ENCODE data around the gene PRDX1. TPM values are rescaled to one million over a fixed set of nuclear protein-coding genes. Genes with fewer than 3 reads are reported as not detected.

PRDX1 gene
- total RNA-seq, 1 experiment from 2014 or later: 397 TPM

DNA sequence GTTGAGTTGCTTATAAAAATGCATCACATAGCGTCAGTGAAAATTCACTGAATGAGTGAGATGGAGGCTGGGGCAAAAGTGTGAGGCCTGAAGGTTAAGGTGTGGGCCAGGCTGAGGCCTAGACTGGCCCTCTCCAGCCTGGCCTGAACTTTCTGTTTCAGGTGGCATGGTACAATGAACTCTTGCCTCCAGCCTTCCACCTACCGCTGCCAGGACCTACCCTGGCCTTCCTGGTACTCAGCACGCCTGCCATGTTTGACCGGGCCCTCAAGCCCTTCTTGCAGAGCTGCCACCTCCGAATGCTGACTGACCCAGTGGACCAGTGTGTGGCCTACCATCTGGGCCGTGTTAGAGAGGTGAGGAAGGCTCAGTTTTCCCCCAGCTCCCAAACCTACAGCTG is 14.5 kb downstream of the PRDX1 start:
- Histone ChIP-seq H3K36me3 (ENCODE audit: insufficient read depth, low read length) (peaks cover 25% of the 10 kb centered on the region; the same call in 1 of the 2 replicates), H3K4me1 (ENCODE audit: low read length) (no peaks in the 10 kb centered on the region), H3K27me3 (ENCODE audit: low read length) (no peaks in the 10 kb centered on the region), H3K79me2 (ENCODE audit: low read length) (peaks cover 8% of the 10 kb centered on the region), H3K27ac (ENCODE audit: low read length) (no peak overlapping the region), H3K9me2 (replicated peaks; ENCODE audit: insufficient read depth, low read length) (no peaks in the 10 kb centered on the region), H3K4me2 (ENCODE audit: low read depth, low read length, poor library complexity, severe bottlenecking) (no peak overlapping the region), H2AFZ (ENCODE audit: low read length) (no peak overlapping the region), H4K20me1 (ENCODE audit: insufficient read depth, low read depth, low read length) (peaks cover 5% of the 10 kb centered on the region; the same call in 1 of the 2 replicates), H3K9me3 (ENCODE audit: low read length) (no peaks in the 10 kb centered on the region), H3K9ac (ENCODE audit: low read length) (no peak overlapping the region), H3K4me3 (ENCODE audit: low read length) (no peak overlapping the region)
- no peak for DNase-seq

DNA sequence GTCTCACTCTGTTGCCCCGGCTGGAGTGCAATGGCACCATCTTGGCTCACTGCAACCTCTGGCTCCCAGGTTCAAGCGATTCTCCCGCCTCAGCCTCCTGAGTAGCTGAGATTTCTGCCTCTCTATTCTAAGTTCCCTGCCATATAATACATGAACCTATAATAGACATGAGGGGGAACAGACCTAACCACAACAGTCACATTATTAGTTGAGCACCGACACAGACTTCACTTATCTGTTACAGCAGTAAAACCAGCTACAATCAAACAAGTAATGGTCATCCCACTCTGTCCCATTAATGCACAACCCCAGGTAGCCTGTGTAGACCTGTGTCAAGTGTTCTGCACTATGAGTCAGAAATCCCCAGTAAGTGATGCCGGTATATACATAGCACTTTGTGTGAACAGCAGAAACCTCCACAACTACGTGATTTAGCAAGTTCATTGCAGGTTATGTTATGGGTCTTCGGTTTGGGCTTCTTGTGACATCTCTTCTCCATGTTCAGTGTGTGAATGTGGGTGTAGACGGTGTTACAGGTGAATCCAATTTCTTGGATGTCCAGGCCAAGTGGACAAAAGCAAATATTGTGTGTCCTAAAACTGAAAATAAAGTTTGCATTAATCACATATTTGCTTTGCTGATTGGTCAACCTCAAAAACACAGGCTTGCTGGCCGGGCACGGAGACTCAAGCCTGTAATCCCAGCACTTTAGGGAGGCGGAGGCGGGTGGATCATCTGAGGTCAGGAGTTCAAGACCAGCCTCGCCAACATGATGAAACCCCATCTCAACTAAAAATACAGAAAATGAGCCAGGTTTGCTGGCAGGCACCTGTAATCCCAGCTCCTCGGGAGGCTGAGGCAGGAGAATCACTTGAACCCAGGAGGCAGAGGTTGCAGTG is 18.0 kb downstream of the PRDX1 start:
- Histone ChIP-seq H3K9me3 (ENCODE audit: low read length) (no peaks in the 10 kb centered on the region), H3K27me3 (ENCODE audit: low read length) (no peaks in the 10 kb centered on the region), H3K36me3 (ENCODE audit: insufficient read depth, low read length) (no peaks in the 10 kb centered on the region), H3K4me3 (ENCODE audit: low read length) (no peak overlapping the region), H3K9ac (ENCODE audit: low read length) (no peak overlapping the region), H3K79me2 (ENCODE audit: low read length) (peaks cover 37% of the 10 kb centered on the region), H3K27ac (ENCODE audit: low read length) (no peak overlapping the region), H2AFZ (ENCODE audit: low read length) (no peak overlapping the region), H3K4me1 (ENCODE audit: low read length) (peaks cover 20% of the 10 kb centered on the region), H4K20me1 (ENCODE audit: insufficient read depth, low read depth, low read length) (no peaks in the 10 kb centered on the region), H3K9me2 (replicated peaks; ENCODE audit: insufficient read depth, low read length) (no peaks in the 10 kb centered on the region), H3K4me2 (ENCODE audit: low read depth, low read length, poor library complexity, severe bottlenecking) (no peak overlapping the region)
- no peak for DNase-seq

DNA sequence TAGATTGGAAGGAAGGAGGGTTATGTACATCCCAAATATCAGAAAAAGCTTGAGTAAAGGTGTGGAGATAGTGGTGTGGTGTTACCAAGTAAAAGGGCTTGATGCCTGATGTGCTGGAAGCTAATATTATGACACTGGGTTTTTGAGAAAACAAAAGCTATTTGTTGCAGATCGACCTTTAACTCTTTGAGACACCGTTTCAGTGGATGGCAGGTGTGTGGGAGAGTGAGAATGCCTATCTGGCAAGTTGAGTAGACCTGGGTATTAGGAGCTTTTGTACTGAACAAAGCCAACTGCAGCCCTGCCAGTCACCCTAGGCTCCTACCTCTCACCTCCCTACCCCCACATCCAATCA is 20.2 kb downstream of the PRDX1 start:
- peak overlapping the region; percentile 93 for H3K4me3 ChIP-seq (ENCODE audit: low read length)

DNA sequence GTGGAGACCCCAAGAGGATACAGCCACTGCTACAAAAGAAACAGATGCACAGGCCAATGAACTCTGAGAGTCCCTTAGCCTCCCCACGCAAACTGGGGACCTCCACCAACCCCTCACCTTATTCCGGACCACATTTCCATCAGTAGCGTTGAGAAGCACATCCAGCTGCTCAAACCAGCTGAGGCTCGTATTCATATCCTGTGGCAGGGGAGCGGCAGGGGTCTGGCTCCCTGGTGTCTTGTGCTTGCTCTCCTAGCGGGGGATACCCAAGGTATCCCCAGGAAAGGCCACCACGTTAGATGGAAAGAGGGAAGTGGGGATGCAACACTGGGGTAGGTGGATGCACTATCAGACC is 22.3 kb downstream of the PRDX1 start:
- Histone ChIP-seq H3K4me3 (ENCODE audit: low read length) (peak overlapping the region; percentile 93), H3K4me1 (ENCODE audit: low read length) (peaks cover 24% of the 10 kb centered on the region), H4K20me1 (ENCODE audit: insufficient read depth, low read depth, low read length) (no peaks in the 10 kb centered on the region), H3K27me3 (ENCODE audit: low read length) (no peaks in the 10 kb centered on the region), H3K36me3 (ENCODE audit: insufficient read depth, low read length) (no peaks in the 10 kb centered on the region), H3K79me2 (ENCODE audit: low read length) (peaks cover 37% of the 10 kb centered on the region), H3K27ac (ENCODE audit: low read length) (peak overlapping the region; percentile 38; the same call in 1 of the 2 replicates), H3K9me2 (replicated peaks; ENCODE audit: insufficient read depth, low read length) (no peaks in the 10 kb centered on the region), H2AFZ (ENCODE audit: low read length) (peak overlapping the region; percentile 93), H3K9ac (ENCODE audit: low read length) (peak overlapping the region; percentile 93), H3K4me2 (ENCODE audit: low read depth, low read length, poor library complexity, severe bottlenecking) (peak overlapping the region; percentile 98), H3K9me3 (ENCODE audit: low read length) (no peaks in the 10 kb centered on the region)
- peak; percentile 66 for DNase-seq

More for the DNA sequence above, 20.2 kb downstream of the PRDX1 start:
- Histone ChIP-seq H3K9ac (ENCODE audit: low read length) (peak overlapping the region; percentile 82), H3K79me2 (ENCODE audit: low read length) (peaks cover 37% of the 10 kb centered on the region), H3K9me3 (ENCODE audit: low read length) (no peaks in the 10 kb centered on the region), H3K36me3 (ENCODE audit: insufficient read depth, low read length) (no peaks in the 10 kb centered on the region), H4K20me1 (ENCODE audit: insufficient read depth, low read depth, low read length) (no peaks in the 10 kb centered on the region), H3K27me3 (ENCODE audit: low read length) (no peaks in the 10 kb centered on the region), H3K4me1 (ENCODE audit: low read length) (peaks cover 24% of the 10 kb centered on the region), H3K9me2 (replicated peaks; ENCODE audit: insufficient read depth, low read length) (no peaks in the 10 kb centered on the region), H3K27ac (ENCODE audit: low read length) (no peak overlapping the region), H2AFZ (ENCODE audit: low read length) (no peak overlapping the region), H3K4me2 (ENCODE audit: low read depth, low read length, poor library complexity, severe bottlenecking) (peak overlapping the region; percentile 98)
- DNase-seq: no peak

DNA sequence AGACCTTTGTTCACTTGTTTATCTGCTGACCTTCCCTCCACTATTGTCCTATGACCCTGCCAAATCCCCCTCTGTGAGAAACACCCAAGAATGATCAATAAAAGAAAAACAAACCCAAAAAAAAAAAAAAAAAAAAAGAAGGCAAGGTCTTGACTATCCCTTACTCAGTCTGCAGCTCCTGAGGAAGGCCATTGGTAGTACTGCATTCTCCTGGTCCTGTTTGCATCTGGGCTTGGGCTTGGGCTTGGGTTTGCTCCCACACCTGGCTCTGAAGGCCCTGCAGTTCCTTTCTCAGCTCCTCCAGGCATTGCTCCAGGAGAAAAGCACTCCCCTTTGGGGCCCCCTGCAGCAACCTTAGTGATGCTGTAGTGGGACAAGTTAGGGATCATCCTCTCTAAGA is 23.4 kb downstream of the PRDX1 start:
- H3K9ac ChIP-seq (ENCODE audit: low read length): peak overlapping the region; percentile 93
- no peaks in the 10 kb centered on the region for H3K9me3 ChIP-seq (ENCODE audit: low read length)
- peaks cover 31% of the 10 kb centered on the region for H3K79me2 ChIP-seq (ENCODE audit: low read length)
- H3K4me3 ChIP-seq (ENCODE audit: low read length): peak overlapping the region; percentile 93; the same call in 1 of the 2 replicates
- no peaks in the 10 kb centered on the region for H3K9me2 ChIP-seq (replicated peaks; ENCODE audit: insufficient read depth, low read length)
- H3K27me3 ChIP-seq (ENCODE audit: low read length): no peaks in the 10 kb centered on the region
- no peaks in the 10 kb centered on the region for H4K20me1 ChIP-seq (ENCODE audit: insufficient read depth, low read depth, low read length)
- no peak overlapping the region for H2AFZ ChIP-seq (ENCODE audit: low read length)
- DNase-seq: no peak
- peaks cover 24% of the 10 kb centered on the region for H3K4me1 ChIP-seq (ENCODE audit: low read length)
- peak overlapping the region; percentile 98 for H3K4me2 ChIP-seq (ENCODE audit: low read depth, low read length, poor library complexity, severe bottlenecking)
- H3K27ac ChIP-seq (ENCODE audit: low read length): no peak overlapping the region
- H3K36me3 ChIP-seq (ENCODE audit: insufficient read depth, low read length): no peaks in the 10 kb centered on the region

DNA sequence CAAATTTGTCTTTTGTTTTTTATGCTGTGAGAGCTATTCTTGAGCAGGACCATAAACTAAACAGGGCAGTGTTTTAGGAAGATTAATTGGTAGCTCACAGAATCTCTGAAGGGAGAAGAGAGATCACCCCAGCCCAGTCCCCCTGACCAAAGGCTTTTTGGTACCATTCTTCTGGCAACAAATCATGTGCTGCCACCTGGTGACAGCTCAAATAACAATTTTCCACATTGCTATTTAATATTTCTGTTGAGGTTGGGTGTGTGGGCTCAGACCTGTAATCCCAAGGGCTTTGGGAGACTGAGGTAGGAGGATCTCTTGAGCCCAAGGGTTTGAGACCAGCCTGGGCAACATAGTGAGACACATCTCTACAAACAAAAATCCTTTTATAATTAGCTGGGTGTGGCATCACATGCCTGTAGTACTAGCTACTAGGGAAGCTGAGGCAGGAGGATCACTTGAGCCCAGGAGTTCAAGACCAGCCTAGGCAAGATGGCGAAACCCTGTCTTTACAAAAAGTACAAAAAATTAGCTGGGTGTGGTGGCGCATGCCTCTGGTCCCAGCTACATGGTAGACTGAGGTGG is 28.5 kb downstream of the PRDX1 start:
- no peaks in the 10 kb centered on the region for H3K9me2 ChIP-seq (replicated peaks; ENCODE audit: insufficient read depth, low read length)
- no peak overlapping the region for H3K4me3 ChIP-seq (ENCODE audit: low read length)
- DNase-seq: peak; percentile 79
- H2AFZ ChIP-seq (ENCODE audit: low read length): no peak overlapping the region
- H3K4me1 ChIP-seq (ENCODE audit: low read length): peaks cover 19% of the 10 kb centered on the region
- H3K27ac ChIP-seq (ENCODE audit: low read length): no peak overlapping the region
- H3K9me3 ChIP-seq (ENCODE audit: low read length): no peaks in the 10 kb centered on the region
- H3K79me2 ChIP-seq (ENCODE audit: low read length): no peaks in the 10 kb centered on the region
- no peaks in the 10 kb centered on the region for H3K36me3 ChIP-seq (ENCODE audit: insufficient read depth, low read length)
- H3K4me2 ChIP-seq (ENCODE audit: low read depth, low read length, poor library complexity, severe bottlenecking): no peak overlapping the region
- H3K9ac ChIP-seq (ENCODE audit: low read length): no peak overlapping the region
- H3K27me3 ChIP-seq (ENCODE audit: low read length): no peaks in the 10 kb centered on the region
- no peaks in the 10 kb centered on the region for H4K20me1 ChIP-seq (ENCODE audit: insufficient read depth, low read depth, low read length)

DNA sequence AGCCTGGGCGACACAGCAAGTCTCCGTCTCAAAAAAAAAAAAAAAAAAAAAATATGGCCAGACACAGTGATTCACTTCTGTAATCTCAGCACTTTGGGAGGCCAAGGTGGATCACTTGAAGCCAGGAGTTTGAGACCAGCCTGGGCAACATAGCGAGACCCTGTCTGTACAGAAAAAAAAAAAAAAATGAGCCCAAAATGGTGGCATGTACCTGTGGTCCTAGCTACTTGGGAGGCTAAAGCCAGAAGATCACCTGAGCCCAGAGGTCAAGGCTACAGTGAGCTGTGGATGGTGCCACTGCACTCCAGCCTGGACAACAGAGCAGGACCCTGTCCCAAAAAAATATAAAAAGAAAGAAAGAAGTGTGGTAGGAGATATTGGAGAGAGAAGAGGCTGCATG is 29.0 kb downstream of the PRDX1 start:
- H3K9ac ChIP-seq (ENCODE audit: low read length): no peak overlapping the region
- H3K4me1 ChIP-seq (ENCODE audit: low read length): peaks cover 19% of the 10 kb centered on the region
- H3K4me3 ChIP-seq (ENCODE audit: low read length): no peak overlapping the region
- H3K27me3 ChIP-seq (ENCODE audit: low read length): no peaks in the 10 kb centered on the region
- H3K36me3 ChIP-seq (ENCODE audit: insufficient read depth, low read length): no peaks in the 10 kb centered on the region
- H3K27ac ChIP-seq (ENCODE audit: low read length): no peak overlapping the region
- H2AFZ ChIP-seq (ENCODE audit: low read length): no peak overlapping the region
- H3K79me2 ChIP-seq (ENCODE audit: low read length): no peaks in the 10 kb centered on the region
- DNase-seq: no peak
- no peak overlapping the region for H3K4me2 ChIP-seq (ENCODE audit: low read depth, low read length, poor library complexity, severe bottlenecking)
- no peaks in the 10 kb centered on the region for H4K20me1 ChIP-seq (ENCODE audit: insufficient read depth, low read depth, low read length)
- no peaks in the 10 kb centered on the region for H3K9me3 ChIP-seq (ENCODE audit: low read length)
- H3K9me2 ChIP-seq (replicated peaks; ENCODE audit: insufficient read depth, low read length): no peaks in the 10 kb centered on the region

DNA sequence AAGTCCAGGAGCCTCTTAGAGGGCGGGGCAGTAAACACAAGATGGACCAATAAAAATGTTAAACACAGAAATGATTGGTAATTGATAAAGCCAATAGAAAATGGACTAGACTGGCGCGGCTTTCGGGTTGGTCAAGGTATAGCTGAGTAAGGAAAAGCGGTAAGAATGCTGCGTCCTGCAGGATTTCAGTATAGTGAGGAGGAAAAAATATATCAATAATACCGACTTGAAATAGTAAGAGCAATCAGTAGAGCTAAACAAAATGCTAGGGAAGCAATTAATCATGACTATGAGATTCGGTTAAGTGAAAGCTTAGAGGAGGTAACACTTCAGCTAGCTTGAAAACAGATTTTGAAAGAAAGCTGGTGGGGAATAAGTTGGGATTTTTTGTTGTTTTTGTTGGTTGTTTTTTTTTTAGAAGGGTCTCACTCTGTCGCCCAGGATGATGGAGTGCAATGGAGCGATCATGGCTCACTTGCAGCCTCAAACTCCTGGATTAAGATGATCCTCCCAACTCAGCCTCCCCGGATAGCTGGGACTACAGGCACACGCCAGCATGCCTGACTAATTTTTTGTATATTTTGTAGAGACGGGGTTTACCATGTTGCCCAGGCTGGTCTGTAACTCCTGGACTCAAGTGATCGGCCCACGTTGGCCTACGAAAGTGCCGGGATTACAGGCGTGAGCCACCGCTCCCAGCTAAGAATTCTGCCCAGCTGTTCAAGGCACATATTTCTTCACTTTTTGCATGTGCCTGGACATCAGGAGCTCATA is 30.0 kb downstream of the PRDX1 start:
- H3K9me3 ChIP-seq (ENCODE audit: low read length): no peaks in the 10 kb centered on the region
- H4K20me1 ChIP-seq (ENCODE audit: insufficient read depth, low read depth, low read length): no peaks in the 10 kb centered on the region
- H3K9me2 ChIP-seq (replicated peaks; ENCODE audit: insufficient read depth, low read length): no peaks in the 10 kb centered on the region
- H2AFZ ChIP-seq (ENCODE audit: low read length): peak overlapping the region; percentile 59; the same call in 1 of the 2 replicates
- H3K9ac ChIP-seq (ENCODE audit: low read length): peak overlapping the region; percentile 40
- H3K4me3 ChIP-seq (ENCODE audit: low read length): peak overlapping the region; percentile 59
- no peaks in the 10 kb centered on the region for H3K36me3 ChIP-seq (ENCODE audit: insufficient read depth, low read length)
- no peak for DNase-seq
- H3K27ac ChIP-seq (ENCODE audit: low read length): no peak overlapping the region
- H3K4me2 ChIP-seq (ENCODE audit: low read depth, low read length, poor library complexity, severe bottlenecking): peak overlapping the region; percentile 92
- peaks cover 19% of the 10 kb centered on the region for H3K4me1 ChIP-seq (ENCODE audit: low read length)
- no peaks in the 10 kb centered on the region for H3K27me3 ChIP-seq (ENCODE audit: low read length)
- H3K79me2 ChIP-seq (ENCODE audit: low read length): no peaks in the 10 kb centered on the region

Data from Karpas-422 (cell line).